Thymus (tissue), 11 donors: Measurements from ENCODE around the gene FBXL16. TPM values are rescaled to one million over a fixed set of nuclear protein-coding genes. Genes with fewer than 3 reads are reported as not detected.
A peak's percentile ranks its signal among the peaks of the same experiment; 100 is the strongest.

Source experiments
- DNase-seq, 9 donors: peaks; one replicate each; pipeline ENCODE4 v3.0.0-alpha.2; 2013; ENCODE audit warnings: low spot score in 9 of 9, low read depth in 6 of 9, missing footprints in 1 of 9
- H3K27ac ChIP-seq, 2 donors: one replicate each; pipeline ENCODE4 v1.5.1; 2013; ENCODE audit warnings: control low read depth in 1 of 2, low read depth in 1 of 2, low read length in 1 of 2, mild to moderate bottlenecking in 1 of 2, moderate library complexity in 1 of 2
- H3K27me3 ChIP-seq, 2 donors: one replicate each; pipeline ENCODE4 v1.5.1; 2013; ENCODE audit warnings: low read length in 1 of 2; ENCODE audit not compliant: control insufficient read depth in 2 of 2, insufficient read depth in 1 of 2
- H3K36me3 ChIP-seq, 2 donors: one replicate each; pipeline ENCODE4 v1.5.1; 2013; ENCODE audit warnings: low read length in 1 of 2, mild to moderate bottlenecking in 1 of 2, moderate library complexity in 1 of 2; ENCODE audit not compliant: control insufficient read depth in 2 of 2, insufficient read depth in 2 of 2
- H3K4me1 ChIP-seq, 2 donors: one replicate each; pipeline ENCODE4 v1.5.1; 2013; ENCODE audit warnings: low read length in 2 of 2; ENCODE audit not compliant: control insufficient read depth in 2 of 2, insufficient read depth in 2 of 2
- H3K4me3 ChIP-seq, 2 donors: one replicate each; pipeline ENCODE4 v1.5.1; 2013; ENCODE audit warnings: low read length in 2 of 2, control low read depth in 1 of 2, mild to moderate bottlenecking in 1 of 2
- H3K9me3 ChIP-seq, 2 donors: one replicate each; pipeline ENCODE4 v1.5.1; 2013; ENCODE audit warnings: low read length in 1 of 2, mild to moderate bottlenecking in 1 of 2; ENCODE audit not compliant: control insufficient read depth in 2 of 2, insufficient read depth in 1 of 2
- WGBS: extraction: QIAGEN DNeasy Blood & Tissue Kit; methylation state at CpG from one replicate; pipeline ENCODE4 v1.1.7; 2013; 5-methylcytosine and 5-hydroxymethylcytosine counted together
- polyA plus RNA-seq: library from polyadenylated mRNA; stranded (reverse); fragments of 200-250 nt; gene quantifications from one replicate; pipeline ENCODE4 v1.2.3, GENCODE V29; 2013
- total RNA-seq: library from RNA; stranded (reverse); fragments of 120-200 nt; gene quantifications from one replicate; pipeline ENCODE4 v1.2.4, GENCODE V29; 2013
- donor health status: healthy.

Gene FBXL16
- total and polyA plus RNA-seq, 2 donors: 0.76 to 9.6 TPM

- Histone ChIP-seq H3K27me3 (peaks cover 0 to 33% of the 10 kb centered on the region in 2 donors), H3K4me3 (peak overlapping the region; percentile 71 to 93), H3K9me3 (peaks cover 0 to 24% of the 10 kb centered on the region in 2 donors), H3K4me1 (peaks cover 60 to 88% of the 10 kb centered on the region in 2 donors), H3K36me3 (peaks cover 0 to 3% of the 10 kb centered on the region in 2 donors), H3K27ac (peak overlapping the region; percentile 97 to 99)
- peak in 5 of 9 donors; percentile 67 to 93 (median 84) for DNase-seq
- WGBS: under 1% methylated on average over 38 of the region's 38 CpGs
These were observed 14.9 kb upstream of the FBXL16 start for GRCh38 chr16:720447-720989.

GRCh38 chr16:719815-720446, 14.3 kb upstream of the FBXL16 start:
- Histone ChIP-seq H3K36me3 (peaks cover 0 to 3% of the 10 kb centered on the region in 2 donors), H3K9me3 (peaks cover 0 to 22% of the 10 kb centered on the region in 2 donors), H3K27me3 (peaks cover 0 to 35% of the 10 kb centered on the region in 2 donors), H3K27ac (peak overlapping the region; percentile 97 to 99), H3K4me1 (peaks cover 56 to 82% of the 10 kb centered on the region in 2 donors), H3K4me3 (peak overlapping the region; percentile 71 to 93)
- peak in 2 of 9 donors; percentile 67 to 85 for DNase-seq
- 4% methylated on average over 16 of the region's 16 CpGs for WGBS

DNA sequence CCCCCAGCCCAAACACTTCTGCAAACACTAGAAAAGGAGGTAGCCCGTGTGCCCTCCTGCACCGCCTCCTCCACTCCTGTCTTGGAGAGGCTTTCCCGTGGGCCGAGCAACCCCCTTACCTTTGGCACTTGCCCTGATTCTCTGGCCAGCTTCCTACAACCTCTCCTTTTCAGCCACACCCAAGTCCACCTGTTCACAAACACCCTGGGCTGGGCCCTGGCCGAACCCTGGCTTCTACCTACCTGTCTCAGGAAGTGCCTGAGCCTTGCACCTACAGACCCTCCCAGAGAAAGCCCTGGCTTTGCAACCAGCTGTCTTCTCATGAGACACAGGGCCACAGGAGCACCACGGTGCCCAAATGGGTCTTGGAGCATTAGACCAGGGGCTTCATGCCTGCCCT, 13.3 kb upstream of the FBXL16 start:
- H3K27ac ChIP-seq: peak overlapping the region; percentile 77 to 99
- peak overlapping the region; percentile 23 to 93 for H3K4me3 ChIP-seq
- 92% methylated on average over 6 of the region's 6 CpGs for WGBS
- H3K27me3 ChIP-seq: peaks cover 2 to 41% of the 10 kb centered on the region in 2 donors
- peaks cover 56 to 80% of the 10 kb centered on the region in 2 donors for H3K4me1 ChIP-seq
- no peak for DNase-seq
- H3K9me3 ChIP-seq: peaks cover 0 to 12% of the 10 kb centered on the region in 2 donors
- no peaks in the 10 kb centered on the region for H3K36me3 ChIP-seq

- peaks cover 52 to 76% of the 10 kb centered on the region in 2 donors for H3K4me1 ChIP-seq
- peaks cover 0 to 12% of the 10 kb centered on the region in 2 donors for H3K9me3 ChIP-seq
- no peaks in the 10 kb centered on the region for H3K36me3 ChIP-seq
- 96% methylated on average over 9 of the region's 9 CpGs for WGBS
- no peak overlapping the region for H3K27ac ChIP-seq
- no peak for DNase-seq
- peaks cover 4 to 45% of the 10 kb centered on the region in 2 donors for H3K27me3 ChIP-seq
- no peak overlapping the region for H3K4me3 ChIP-seq
These were observed 12.8 kb upstream of the FBXL16 start for GRCh38 chr16:718389-718788.

- Histone ChIP-seq H3K27me3 (peaks cover 4 to 49% of the 10 kb centered on the region in 2 donors), H3K36me3 (no peaks in the 10 kb centered on the region), H3K9me3 (peaks cover 0 to 12% of the 10 kb centered on the region in 2 donors), H3K4me1 (peaks cover 44 to 68% of the 10 kb centered on the region in 2 donors), H3K4me3 (no peak overlapping the region), H3K27ac (no peak overlapping the region)
- 89% methylated on average over 32 of the region's 32 CpGs for WGBS
- no peak for DNase-seq
These were observed 12.0 kb upstream of the FBXL16 start for GRCh38 chr16:717450-718245.

- DNase-seq: no peak
- no peak overlapping the region for H3K4me3 ChIP-seq
- no peaks in the 10 kb centered on the region for H3K36me3 ChIP-seq
- H3K27ac ChIP-seq: no peak overlapping the region
- H3K9me3 ChIP-seq: peaks cover 0 to 8% of the 10 kb centered on the region in 2 donors
- WGBS: 94% methylated on average over 28 of the region's 29 CpGs
- H3K27me3 ChIP-seq: peaks cover 4 to 49% of the 10 kb centered on the region in 2 donors
- H3K4me1 ChIP-seq: peaks cover 36 to 60% of the 10 kb centered on the region in 2 donors
These were observed 11.2 kb upstream of the FBXL16 start for GRCh38 chr16:716768-717325.

- WGBS: 47% methylated on average over 12 of the region's 12 CpGs
- Histone ChIP-seq H3K9me3 (peaks cover 0 to 3% of the 10 kb centered on the region in 2 donors), H3K4me3 (peak overlapping the region; percentile 19 to 88), H3K27ac (no peak overlapping the region), H3K27me3 (peaks cover 4 to 53% of the 10 kb centered on the region in 2 donors), H3K36me3 (no peaks in the 10 kb centered on the region), H3K4me1 (peaks cover 33 to 55% of the 10 kb centered on the region in 2 donors)
- DNase-seq: no peak
These were observed 10.6 kb upstream of the FBXL16 start for GRCh38 chr16:716200-716568.

DNA sequence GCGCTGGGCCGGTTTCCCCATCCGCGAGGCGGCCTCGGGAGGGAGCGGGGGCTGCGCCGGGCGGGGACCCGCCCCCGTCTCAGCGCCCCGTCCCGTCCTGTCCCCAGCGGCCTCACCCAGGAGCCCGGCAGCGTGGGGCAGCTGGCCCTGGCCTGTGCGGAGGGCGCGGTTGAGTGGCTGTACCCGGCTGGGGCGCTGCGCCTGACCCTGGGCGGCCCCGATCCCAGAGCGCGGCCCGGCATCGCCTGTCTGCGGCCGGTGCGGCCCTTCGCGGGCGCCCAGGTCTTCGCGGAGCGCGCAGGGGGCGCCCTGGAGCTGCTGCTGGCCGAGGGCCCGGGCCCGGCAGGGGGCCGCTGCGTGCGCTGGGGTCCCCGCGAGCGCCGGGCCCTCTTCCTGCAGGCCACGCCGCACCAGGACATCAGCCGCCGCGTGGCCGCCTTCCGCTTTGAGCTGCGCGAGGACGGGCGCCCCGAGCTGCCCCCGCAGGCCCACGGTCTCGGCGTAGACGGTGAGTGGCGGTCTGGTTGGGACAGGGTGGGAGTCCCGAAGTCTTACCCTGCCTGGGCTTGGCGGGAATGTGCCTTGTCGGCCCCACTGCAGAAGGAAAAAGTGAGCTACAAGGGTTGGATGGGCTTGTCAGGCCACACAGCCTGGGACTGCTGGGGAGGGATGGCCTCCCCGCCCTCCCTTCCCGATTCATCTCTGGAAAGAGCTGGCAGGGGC, 10.0 kb upstream of the FBXL16 start:
- H3K27me3 ChIP-seq: peaks cover 4 to 58% of the 10 kb centered on the region in 2 donors
- DNase-seq: peak in 1 of 9 donors; percentile 55
- WGBS: 4% methylated on average over 74 of the region's 74 CpGs
- peak overlapping the region in 1 of 2 donors; percentile 18 for H3K27ac ChIP-seq
- peak overlapping the region; percentile 26 to 88 for H3K4me3 ChIP-seq
- no peaks in the 10 kb centered on the region for H3K36me3 ChIP-seq
- H3K4me1 ChIP-seq: peaks cover 33 to 54% of the 10 kb centered on the region in 2 donors
- peaks cover 0 to 1% of the 10 kb centered on the region in 2 donors for H3K9me3 ChIP-seq
